Esophagus squamous epithelium (tissue), 5 donors: Measurements from ENCODE around the gene FREY1. TPM values are rescaled to one million over a fixed set of nuclear protein-coding genes. Genes with fewer than 3 reads are reported as not detected.

Experiments used
- DNase-seq: peaks from one replicate; lab custom pipeline; 2025; lab: John Stamatoyannopoulos, UW
- H3K27ac ChIP-seq, 4 donors: fragments of 200-600 bp; sonication (generic); one replicate each; pipeline ENCODE4 v1.5.1; 2016 to 2019; ENCODE audit warnings: mild to moderate bottlenecking in 1 of 4
- H3K27me3 ChIP-seq, 4 donors: fragments of 200-600 bp; sonication (generic); 1 replicate in 3 of 4; 2 replicates in 1 of 4; pipeline versions ENCODE4 v1.5.1 to v1.6.0; 2017 to 2021; ENCODE audit warnings: antibody characterized with exemption in 1 of 4
- H3K36me3 ChIP-seq, 3 donors: fragments of 200-600 bp; sonication (generic); one replicate each; pipeline ENCODE4 v1.5.1; 2016 to 2019
- H3K4me1 ChIP-seq, 3 donors: fragments of 200-600 bp; sonication (generic); one replicate each; pipeline ENCODE4 v1.5.1; 2017 to 2019
- H3K4me3 ChIP-seq, 4 donors: fragments of 200-600 bp; sonication (generic); 1 replicate in 3 of 4; 2 replicates in 1 of 4; pipeline ENCODE4 v1.5.1; 2016 to 2019; ENCODE audit warnings: mild to moderate bottlenecking in 2 of 4, moderate library complexity in 1 of 4
- H3K9me3 ChIP-seq, 3 donors: fragments of 200-600 bp; sonication (generic); one replicate each; pipeline ENCODE4 v1.5.1; 2016 to 2019
- POLR2A ChIP-seq, 4 donors: fragments of 450-650 bp; IDR thresholded peaks; one replicate each; pipeline ENCODE4 v1.6.1; 2017; ENCODE audit warnings: antibody characterized with exemption in 4 of 4, mild to moderate bottlenecking in 4 of 4, moderate library complexity in 3 of 4
- WGBS, 2 donors: methylation state at CpG; one replicate each; pipeline ENCODE4 v1.1.5; 2018; 5-methylcytosine and 5-hydroxymethylcytosine counted together
- intact Hi-C: fragments of 100-400 bp; cut with DNase I; formaldehyde crosslinking; loops from one replicate; pipeline ENCODE4 v1.15.0; 2022
- total RNA-seq, 4 donors: library from RNA; depleted of rRNA; stranded (reverse); fragments of >200 nt; gene quantifications; one replicate each; pipeline ENCODE4 v1.1.0, GENCODE V29; 2016
- TF ChIP-seq, protein P1 (sequence below), 6 experiments: fragments of 450-650 bp in 4 of 6; fragments of 200-600 bp in 2 of 6; sonication (generic) in 2 of 6; IDR thresholded peaks; one replicate each; pipeline ENCODE4 v1.5.1; 2016 to 2019; ENCODE audit warnings: antibody characterized with exemption in 6 of 6, mild to moderate bottlenecking in 4 of 6, moderate library complexity in 4 of 6
- donor health status: DM: yes; HTN: yes; CAD: no.

Gene FREY1
- total RNA-seq, 4 donors from 2014 or later = 0.57 to 2.1 (median 1.2) TPM; not detected in 1

DNA sequence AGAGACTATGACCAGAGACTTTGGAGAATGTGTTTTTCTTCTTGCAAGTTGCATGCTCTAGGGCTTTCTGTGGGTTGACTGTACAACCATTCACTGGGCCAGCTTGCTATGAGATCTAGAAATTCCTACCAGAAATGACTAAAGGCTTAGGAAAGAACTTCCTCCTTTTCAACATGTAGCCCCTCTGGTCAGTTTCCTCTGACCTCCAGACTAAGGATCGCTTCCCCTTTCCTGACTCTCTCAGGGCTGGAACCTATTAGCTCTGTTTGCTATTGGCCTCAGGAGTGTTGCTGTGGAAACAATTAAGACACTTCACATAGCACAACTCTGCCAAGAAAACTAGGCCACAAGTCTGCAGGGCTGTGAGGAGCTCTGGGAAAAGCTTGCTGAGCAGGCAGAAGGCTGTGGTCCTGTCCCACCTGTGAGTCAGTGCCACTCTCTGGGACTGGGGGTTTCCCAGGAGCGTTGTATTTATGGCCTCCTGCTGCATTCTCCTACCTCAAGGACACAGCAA, 49.1 kb downstream of the FREY1 start:
- Histone ChIP-seq H3K9me3 (no peaks in the 10 kb centered on the region), H3K4me3 (no peak overlapping the region), H3K27me3 (no peaks in the 10 kb centered on the region), H3K27ac (peak overlapping the region; percentile 63 to 77 (median 74)), H3K36me3 (peaks cover 0 to 73% (median 20%) of the 10 kb centered on the region in 3 donors), H3K4me1 (peaks cover 23 to 68% (median 45%) of the 10 kb centered on the region in 3 donors)
- TF ChIP-seq POLR2A (IDR thresholded peaks at IDR 0.05) = no peak
- TF ChIP-seq, protein P1, sequence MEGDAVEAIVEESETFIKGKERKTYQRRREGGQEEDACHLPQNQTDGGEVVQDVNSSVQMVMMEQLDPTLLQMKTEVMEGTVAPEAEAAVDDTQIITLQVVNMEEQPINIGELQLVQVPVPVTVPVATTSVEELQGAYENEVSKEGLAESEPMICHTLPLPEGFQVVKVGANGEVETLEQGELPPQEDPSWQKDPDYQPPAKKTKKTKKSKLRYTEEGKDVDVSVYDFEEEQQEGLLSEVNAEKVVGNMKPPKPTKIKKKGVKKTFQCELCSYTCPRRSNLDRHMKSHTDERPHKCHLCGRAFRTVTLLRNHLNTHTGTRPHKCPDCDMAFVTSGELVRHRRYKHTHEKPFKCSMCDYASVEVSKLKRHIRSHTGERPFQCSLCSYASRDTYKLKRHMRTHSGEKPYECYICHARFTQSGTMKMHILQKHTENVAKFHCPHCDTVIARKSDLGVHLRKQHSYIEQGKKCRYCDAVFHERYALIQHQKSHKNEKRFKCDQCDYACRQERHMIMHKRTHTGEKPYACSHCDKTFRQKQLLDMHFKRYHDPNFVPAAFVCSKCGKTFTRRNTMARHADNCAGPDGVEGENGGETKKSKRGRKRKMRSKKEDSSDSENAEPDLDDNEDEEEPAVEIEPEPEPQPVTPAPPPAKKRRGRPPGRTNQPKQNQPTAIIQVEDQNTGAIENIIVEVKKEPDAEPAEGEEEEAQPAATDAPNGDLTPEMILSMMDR (IDR thresholded peaks at IDR 0.05) = no peak
- 17 to 46% methylated on average over 2 of the region's 2 CpGs for WGBS, 2 donors
- DNase-seq = no peak
- intact Hi-C loops = no loop called here

Other genes starting within 250 kb of the FREY1 start
- gene CHST1, start 241.6 kb downstream of the FREY1 start, total RNA-seq = 1 to 10 TPM in 2 of 4 donors, under 1 TPM in 2; 0.27 to 2.7 (median 0.70) TPM
- gene SLC35C1, start 102.1 kb downstream of the FREY1 start, total RNA-seq = 10 to 100 TPM; 23.6 to 68.6 (median 28.2) TPM
- 10 to 100 TPM in 3 of 4 donors, 1 to 10 TPM in 1; 5.6 to 21.0 (median 13.4) TPM for gene CRY2, start 59.8 kb downstream of the FREY1 start, total RNA-seq
- gene MAPK8IP1, start 21.6 kb downstream of the FREY1 start, total RNA-seq = 1 to 10 TPM in 3 of 4 donors, under 1 TPM in 1; 0.57 to 4.0 (median 1.3) TPM
- gene PEX16, start 10.6 kb upstream of the FREY1 start, total RNA-seq = 10 to 100 TPM; 18.3 to 25.5 (median 22.1) TPM
- 10 to 100 TPM; 12.4 to 18.3 (median 15.5) TPM for gene LARGE2, start 15.4 kb upstream of the FREY1 start, total RNA-seq
- gene PHF21A, start 214.2 kb upstream of the FREY1 start, total RNA-seq = 10 to 100 TPM; 11.2 to 22.3 (median 15.9) TPM